ENCODE measurements around the gene KPTN. TPM values are rescaled to one million over a fixed set of nuclear protein-coding genes. Genes with fewer than 3 reads are reported as not detected.

The KPTN gene
- 9.2 and 10.6 TPM in 2 replicates for total RNA-seq (2014; rRNA removed; shearing (Covaris generic))

- peak; percentile 90 for DNase-seq (ENCODE audit: low spot score)
These were observed at the start of gene KPTN for GRCh38 chr19:47483800-47484690. TSS of gene KPTN (minus strand) at chr19:47484219. CDS start at chr19:47484160, 59 bp downstream.

DNA sequence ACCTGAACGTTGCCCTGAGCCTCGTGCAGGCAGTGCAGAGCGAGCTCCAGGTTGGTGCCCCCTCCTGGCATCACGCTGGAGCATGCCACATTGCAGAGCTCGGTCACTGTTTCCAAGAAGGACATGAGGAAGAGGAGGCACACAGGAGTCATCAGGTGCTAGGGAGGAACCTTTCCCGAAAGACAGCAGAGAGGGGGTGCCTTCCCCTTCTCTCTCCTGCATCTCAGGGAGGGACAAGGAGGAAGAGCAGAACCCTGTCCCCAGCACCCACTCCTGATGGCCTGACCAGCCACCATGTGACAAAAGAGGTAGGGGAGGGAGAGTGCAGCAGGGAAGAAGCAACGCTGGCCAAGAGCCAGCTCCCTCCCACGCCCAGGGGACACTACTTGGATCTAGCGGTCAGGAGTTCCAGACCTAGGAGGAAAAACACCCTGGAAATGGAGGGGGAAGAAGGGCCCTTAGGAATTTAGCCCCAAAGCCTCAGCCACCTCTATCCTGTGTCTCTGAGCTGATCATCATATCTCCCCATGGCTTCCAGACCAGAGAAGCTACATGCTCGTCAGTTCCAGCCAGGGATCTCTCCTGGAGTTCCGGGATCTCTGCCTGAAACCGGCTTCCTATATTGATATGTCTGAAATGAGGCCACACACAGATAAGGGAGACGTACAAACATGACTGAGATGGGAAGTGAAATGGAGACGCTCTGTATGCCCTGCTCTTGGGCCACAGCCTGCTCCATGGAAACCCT lies 47.8 kb upstream of the KPTN start:
- no peak for DNase-seq (ENCODE audit: low spot score)

- no peak for DNase-seq (ENCODE audit: low spot score)
These were observed 45.2 kb upstream of the KPTN start for GRCh38 chr19:47529018-47529742.

- no peak for DNase-seq (ENCODE audit: low spot score)
These were observed 42.8 kb upstream of the KPTN start for GRCh38 chr19:47526798-47527197.

GRCh38 chr19:47523473-47523872 lies 39.5 kb upstream of the KPTN start:
- peak; percentile 45 for DNase-seq (ENCODE audit: low spot score)

- no peak for DNase-seq (ENCODE audit: low spot score)
These were observed 37.6 kb upstream of the KPTN start for GRCh38 chr19:47521473-47522180.

DNA sequence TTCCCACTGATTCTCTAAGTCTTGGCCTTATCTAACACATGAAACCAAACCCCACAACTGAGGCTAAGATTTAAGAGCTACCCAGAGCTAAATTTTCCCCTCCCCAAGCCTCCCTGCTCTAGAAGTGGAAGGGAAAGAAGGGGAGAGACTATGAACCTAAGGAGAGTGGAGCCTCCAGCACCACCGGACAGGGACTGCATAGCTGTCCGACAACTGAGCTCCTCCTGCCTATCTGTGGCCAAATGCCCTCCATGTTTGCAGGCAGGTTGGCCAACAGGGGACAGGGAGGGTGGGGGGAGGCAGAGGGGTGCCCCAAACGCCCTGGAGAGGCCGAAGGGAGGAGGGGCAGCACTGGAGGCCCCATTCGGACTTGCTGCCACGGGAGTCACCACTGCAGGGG lies 36.8 kb upstream of the KPTN start:
- no peak for DNase-seq (ENCODE audit: low spot score)

DNA sequence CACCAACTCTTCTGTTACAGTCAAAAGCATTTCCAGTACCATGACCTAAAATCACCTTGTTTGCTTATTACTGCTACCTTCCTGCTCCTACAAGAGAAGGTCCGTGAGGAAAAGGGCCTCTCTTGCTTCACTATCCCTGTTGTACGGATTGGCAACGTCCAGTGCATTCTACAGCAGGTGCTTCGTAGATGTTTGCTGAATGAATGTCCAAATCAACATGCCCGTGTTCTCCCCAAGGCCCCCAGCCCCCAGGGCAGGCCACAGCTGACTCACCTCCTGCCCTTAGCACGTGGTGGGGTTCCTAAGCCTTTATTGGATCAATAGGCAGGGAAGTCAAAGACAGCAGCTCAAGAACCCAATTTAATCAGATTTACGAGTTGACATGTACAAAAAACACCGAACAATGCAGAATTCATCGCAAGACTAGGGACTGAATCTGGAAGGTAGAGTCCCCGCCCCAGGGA lies 36.4 kb upstream of the KPTN start:
- DNase-seq (ENCODE audit: low spot score) = no peak

GRCh38 chr19:47518854-47519253 lies 34.8 kb upstream of the KPTN start:
- DNase-seq (ENCODE audit: low spot score) = no peak

DNA sequence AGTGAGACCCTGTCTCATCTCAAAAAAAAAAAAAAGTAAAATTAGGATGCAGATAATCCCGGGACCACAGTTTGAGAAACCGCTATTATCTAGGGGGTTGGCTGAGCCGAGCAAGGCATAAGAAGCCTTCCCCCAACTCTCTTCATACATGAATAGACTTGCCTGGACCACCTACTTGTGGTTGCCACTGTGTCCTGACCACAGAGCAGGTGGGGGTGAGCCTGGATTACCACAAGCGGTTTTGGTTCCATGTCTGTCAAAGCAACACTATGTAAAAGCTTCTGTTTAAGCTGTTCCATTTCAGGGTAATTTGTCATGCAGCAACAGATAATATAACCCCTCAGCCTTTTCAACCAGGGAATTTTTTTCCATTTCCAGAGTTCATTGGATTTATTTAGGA lies 34.1 kb upstream of the KPTN start:
- no peak for DNase-seq (ENCODE audit: low spot score)

DNA sequence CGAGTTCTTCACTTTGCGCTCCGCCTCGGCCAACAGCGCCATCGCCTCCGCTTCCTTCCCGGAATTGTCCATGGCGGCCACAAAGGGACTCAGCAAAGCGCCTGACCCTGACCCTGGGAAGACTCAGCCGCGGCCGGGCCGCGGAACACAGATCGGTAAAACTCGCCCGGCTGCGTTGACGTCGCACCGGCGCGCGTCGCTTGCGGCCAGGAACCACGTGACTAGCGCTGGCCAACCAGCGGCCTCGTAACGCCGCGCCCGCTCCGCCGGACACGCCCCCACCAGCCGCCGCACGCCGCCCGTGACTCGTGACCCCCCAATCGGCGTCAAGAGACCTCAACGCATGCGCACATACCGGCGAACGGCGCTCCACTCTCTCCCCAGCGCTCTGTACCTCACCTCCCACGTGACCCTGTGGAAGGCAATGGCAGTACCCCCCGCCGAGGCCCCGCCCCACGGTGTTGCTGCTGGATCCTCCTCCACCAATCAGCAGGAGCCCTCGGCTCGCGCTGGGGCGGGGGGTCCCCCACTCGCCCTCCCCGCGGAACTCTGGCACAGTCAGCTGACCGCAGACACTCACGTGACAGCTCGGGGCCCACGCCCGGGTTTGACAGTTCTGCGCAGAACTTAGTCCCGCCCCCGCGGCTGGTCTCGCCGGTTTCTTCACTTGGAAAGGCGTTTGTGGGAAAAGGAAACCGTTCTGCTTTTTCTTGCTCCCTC lies 31.0 kb upstream of the KPTN start, which contains the start of gene NAPA:
TSS of gene NAPA (minus strand) at position 195 of the 720 bp plus-strand sequence. CDS start at position 72, 123 bp downstream.
- peak; percentile 100 for DNase-seq (ENCODE audit: low spot score)

GRCh38 chr19:47514151-47514868 lies 30.3 kb upstream of the KPTN start:
- DNase-seq (ENCODE audit: low spot score) = no peak

DNA sequence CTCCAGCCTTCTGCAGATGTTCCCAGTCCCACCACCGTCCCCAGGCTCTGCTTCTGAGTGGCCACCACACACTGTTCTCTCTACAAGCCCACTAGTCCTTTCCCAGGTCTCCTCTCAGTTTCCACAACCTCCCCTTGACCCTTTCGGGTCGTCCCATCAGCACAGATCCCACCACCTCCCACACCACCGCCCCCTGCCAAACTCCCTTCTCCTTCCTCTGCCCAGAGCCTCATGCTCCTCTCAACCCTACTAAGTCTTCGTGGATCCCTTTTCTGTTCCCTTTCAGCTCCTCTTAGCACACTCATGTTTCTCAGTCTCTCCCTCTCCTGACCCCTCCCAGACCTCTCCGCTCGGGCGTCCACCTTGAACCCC lies 28.9 kb upstream of the KPTN start:
- no peak for DNase-seq (ENCODE audit: low spot score)

GRCh38 chr19:47512183-47512947 lies 28.3 kb upstream of the KPTN start:
- DNase-seq (ENCODE audit: low spot score) = peak; percentile 48

DNA sequence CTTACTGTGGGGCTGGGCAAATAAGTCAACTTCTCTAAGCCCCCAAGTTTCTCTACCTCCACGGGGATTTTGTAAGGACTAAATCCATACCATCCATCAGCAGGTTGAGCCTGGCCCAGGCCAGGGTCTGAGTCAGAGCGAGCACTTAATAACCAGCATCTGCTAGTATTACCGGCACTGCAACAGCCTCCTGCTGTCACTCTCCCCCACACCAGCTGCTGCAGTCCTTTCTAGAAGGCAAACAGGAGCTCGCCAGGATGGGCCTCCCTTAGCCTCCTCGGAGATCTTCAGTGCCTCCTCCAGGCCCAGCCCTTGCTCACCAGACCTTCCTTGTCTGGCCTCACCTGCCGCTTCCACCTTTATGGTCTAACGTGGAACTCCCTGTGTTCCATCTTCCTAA lies 27.7 kb upstream of the KPTN start:
- DNase-seq (ENCODE audit: low spot score) = no peak

GRCh38 chr19:47511128-47511517 lies 27.1 kb upstream of the KPTN start:
- no peak for DNase-seq (ENCODE audit: low spot score)

- DNase-seq (ENCODE audit: low spot score) = no peak
These were observed 26.6 kb upstream of the KPTN start for GRCh38 chr19:47510516-47511127.

GRCh38 chr19:47509973-47510372 lies 26.0 kb upstream of the KPTN start:
- no peak for DNase-seq (ENCODE audit: low spot score)

All from H4 (cell line).